Keratinocyte (primary cell): ENCODE data around the gene GDPD1. TPM values are rescaled to one million over a fixed set of nuclear protein-coding genes. Genes with fewer than 3 reads are reported as not detected.
"Not testable (repeated sequence)": the region's sequence is repeated elsewhere in the genome, so short reads cannot be mapped to it uniquely, and the experiment has no call there.

Source experiments
- DNase-seq: peaks from one replicate; pipeline ENCODE4 v3.0.0-alpha.2; 2011; ENCODE audit warnings: low read depth, missing footprints, low spot score
- FAIRE-seq: peaks from 2 replicates; lab custom pipeline; 2011; peaks lifted over from hg19 to GRCh38; lab: Jason Lieb, UNC
- H2AFZ ChIP-seq: 2 replicates; pipeline ENCODE4 v1.6.0; 2012; ENCODE audit warnings: low read length, control low read depth, inconsistent platforms; ENCODE audit not compliant: control insufficient read depth
- H3K27ac ChIP-seq: 2 replicates; pipeline ENCODE4 v1.5.1; 2011; ENCODE audit warnings: low read length; ENCODE audit not compliant: control insufficient read depth, insufficient read depth
- H3K27me3 ChIP-seq: 3 replicates; pipeline ENCODE4 v1.6.0; 2011; ENCODE audit warnings: low read length; ENCODE audit not compliant: control insufficient read depth, insufficient read depth; ENCODE audit errors: extremely low read depth
- H3K36me3 ChIP-seq, 2 experiments: 2 replicates in 1 of 2; 3 replicates in 1 of 2; pipeline ENCODE4 v1.5.1; 2011; ENCODE audit warnings: low read length in 2 of 2, mild to moderate bottlenecking in 1 of 2; ENCODE audit not compliant: control insufficient read depth in 2 of 2, insufficient read depth in 2 of 2; ENCODE audit errors: extremely low read depth in 1 of 2
- H3K4me1 ChIP-seq: 3 replicates; pipeline ENCODE4 v1.5.1; 2011; ENCODE audit warnings: low read length; ENCODE audit not compliant: control insufficient read depth, insufficient read depth; ENCODE audit errors: extremely low read depth
- H3K4me2 ChIP-seq: 3 replicates; pipeline ENCODE4 v1.6.0; 2011; ENCODE audit warnings: low read depth, low read length; ENCODE audit not compliant: control insufficient read depth, insufficient read depth; ENCODE audit errors: extremely low read depth
- H3K4me3 ChIP-seq, 3 experiments: fragments of 200-600 bp in 1 of 3; sonication (generic) in 1 of 3; 2 replicates in 2 of 3; 3 replicates in 1 of 3; pipeline ENCODE4 v1.5.1; 2011 to 2016; ENCODE audit warnings: low read length in 3 of 3, mild to moderate bottlenecking in 3 of 3, control low read depth in 2 of 3, inconsistent platforms in 1 of 3, low read depth in 1 of 3, mixed read lengths in 1 of 3, mixed run types in 1 of 3, moderate library complexity in 1 of 3; ENCODE audit not compliant: control insufficient read depth in 2 of 3, insufficient read depth in 2 of 3; ENCODE audit errors: extremely low read depth in 1 of 3
- H3K79me2 ChIP-seq: 2 replicates; pipeline ENCODE4 v1.6.0; 2012; ENCODE audit warnings: low read length; ENCODE audit not compliant: control insufficient read depth, insufficient read depth
- H3K9ac ChIP-seq: 3 replicates; pipeline ENCODE4 v1.6.0; 2011; ENCODE audit warnings: low read length; ENCODE audit not compliant: control insufficient read depth, insufficient read depth; ENCODE audit errors: extremely low read depth
- H3K9me1 ChIP-seq: 3 replicates; pipeline ENCODE4 v1.6.0; 2011; ENCODE audit warnings: low read length; ENCODE audit not compliant: control insufficient read depth, insufficient read depth; ENCODE audit errors: extremely low read depth
- H3K9me3 ChIP-seq: 2 replicates; pipeline ENCODE4 v1.5.1; 2012; ENCODE audit warnings: low read depth, low read length; ENCODE audit not compliant: control insufficient read depth
- H4K20me1 ChIP-seq: 3 replicates; pipeline ENCODE4 v1.6.0; 2011; ENCODE audit warnings: low read length; ENCODE audit not compliant: control insufficient read depth, insufficient read depth; ENCODE audit errors: extremely low read depth
- EZH2 ChIP-seq: IDR thresholded peaks from one replicate; pipeline ENCODE4 v1.6.1; 2012; ENCODE audit warnings: inconsistent platforms, mild to moderate bottlenecking, low read length, moderate library complexity
- dilution Hi-C: fragments of 300-500 bp; cut with MboI; formaldehyde crosslinking; loops from one replicate; pipeline ENCODE4 v1.7.0; 2020; ENCODE audit warnings: low sequenced_read_pairs; ENCODE audit not compliant: extremely low pct_ligation_motif_present
- polyA plus RNA-seq, 5 experiments: library from polyadenylated mRNA; depleted of rRNA in 3 of 5; stranded (reverse) in 3 of 5; stranded (forward) in 1 of 5; unstranded in 1 of 5; fragments of >200 nt; gene quantifications; 1 replicate in 1 of 5; 2 replicates in 3 of 5; 3 replicates in 1 of 5; pipeline versions ENCODE4 v1.2.1 to v1.2.3, GENCODE V29; 2011 to 2012; ENCODE audit warnings: missing spikeins in 2 of 5, low read depth in 1 of 5, low replicate concordance in 1 of 5
- TF ChIP-seq, protein P1 (sequence below), 3 experiments: IDR thresholded peaks in 1 of 3; conservative IDR thresholded peaks in 1 of 3; optimal IDR thresholded peaks in 1 of 3; 2 replicates in 2 of 3; 3 replicates in 1 of 3; pipeline versions ENCODE3 to v1.5.1; 2011; ENCODE audit warnings: low read length in 3 of 3, mild to moderate bottlenecking in 3 of 3, moderate library complexity in 2 of 3, control low read depth in 1 of 3, inconsistent platforms in 1 of 3; ENCODE audit not compliant: insufficient read depth in 2 of 3; ENCODE audit errors: extremely low read depth in 1 of 3

The GDPD1 gene
- polyA plus RNA-seq, 1 donor (not counting 4 experiments of a cell fraction or from before 2014, with no cell fraction given), result 3.3 TPM

DNA sequence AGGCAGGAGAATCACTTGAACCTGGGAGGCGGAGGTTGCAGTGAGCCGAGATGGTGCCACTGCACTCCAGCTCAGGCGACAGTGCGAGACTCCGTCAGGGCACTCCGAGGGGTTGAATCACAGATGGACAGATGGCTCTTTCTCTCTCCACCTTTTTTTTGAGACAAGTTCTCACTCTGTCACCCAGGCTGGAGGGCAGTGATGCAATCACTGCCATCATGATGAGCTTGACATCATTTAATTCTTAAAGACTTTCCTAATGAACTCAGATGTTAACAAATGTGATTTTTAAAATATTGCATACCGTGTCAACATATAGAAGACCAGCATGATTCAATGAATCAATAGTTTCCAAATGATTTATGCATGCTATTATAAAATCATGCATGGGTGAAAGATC lies 3.5 kb downstream of the GDPD1 start:
- TF ChIP-seq, protein P1, sequence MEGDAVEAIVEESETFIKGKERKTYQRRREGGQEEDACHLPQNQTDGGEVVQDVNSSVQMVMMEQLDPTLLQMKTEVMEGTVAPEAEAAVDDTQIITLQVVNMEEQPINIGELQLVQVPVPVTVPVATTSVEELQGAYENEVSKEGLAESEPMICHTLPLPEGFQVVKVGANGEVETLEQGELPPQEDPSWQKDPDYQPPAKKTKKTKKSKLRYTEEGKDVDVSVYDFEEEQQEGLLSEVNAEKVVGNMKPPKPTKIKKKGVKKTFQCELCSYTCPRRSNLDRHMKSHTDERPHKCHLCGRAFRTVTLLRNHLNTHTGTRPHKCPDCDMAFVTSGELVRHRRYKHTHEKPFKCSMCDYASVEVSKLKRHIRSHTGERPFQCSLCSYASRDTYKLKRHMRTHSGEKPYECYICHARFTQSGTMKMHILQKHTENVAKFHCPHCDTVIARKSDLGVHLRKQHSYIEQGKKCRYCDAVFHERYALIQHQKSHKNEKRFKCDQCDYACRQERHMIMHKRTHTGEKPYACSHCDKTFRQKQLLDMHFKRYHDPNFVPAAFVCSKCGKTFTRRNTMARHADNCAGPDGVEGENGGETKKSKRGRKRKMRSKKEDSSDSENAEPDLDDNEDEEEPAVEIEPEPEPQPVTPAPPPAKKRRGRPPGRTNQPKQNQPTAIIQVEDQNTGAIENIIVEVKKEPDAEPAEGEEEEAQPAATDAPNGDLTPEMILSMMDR (optimal IDR thresholded peaks at IDR 0.05 in 1 of 3, IDR thresholded peaks at IDR 0.05 in 1 of 3, conservative IDR thresholded peaks at IDR 0.05 in 1 of 3; ENCODE audit: extremely low read depth in 1 of 3, insufficient read depth in 2 of 3, low read length in 3 of 3), result no peak
- no peak for TF ChIP-seq EZH2

GRCh38 chr17:59228588-59228987 lies 8.3 kb downstream of the GDPD1 start:
- FAIRE-seq, H4K20me1 ChIP-seq, H3K4me3 ChIP-seq, H3K9me1 ChIP-seq, H3K36me3 ChIP-seq, dilution Hi-C loops, H3K9me3 ChIP-seq, H3K79me2 ChIP-seq, H2AFZ ChIP-seq, DNase-seq, H3K4me2 ChIP-seq, H3K27ac ChIP-seq, H3K4me1 ChIP-seq, H3K9ac ChIP-seq, H3K27me3 ChIP-seq: not testable (repeated sequence)

More for the DNA sequence above, 3.5 kb downstream of the GDPD1 start:
- Histone ChIP-seq H3K27ac (no peak overlapping the region), H2AFZ (no peak overlapping the region), H4K20me1 (no peaks in the 10 kb centered on the region), H3K36me3 (no peaks in the 10 kb centered on the region), H3K9me3 (no peaks in the 10 kb centered on the region), H3K4me2 (no peak overlapping the region), H3K27me3 (no peaks in the 10 kb centered on the region), H3K4me1 (peaks cover 6% of the 10 kb centered on the region), H3K4me3 (no peak overlapping the region), H3K9me1 (no peaks in the 10 kb centered on the region), H3K9ac (no peak overlapping the region), H3K79me2 (no peaks in the 10 kb centered on the region)
- FAIRE-seq, result no peak
- dilution Hi-C loops, result no loop called here
- DNase-seq, result no peak

- Histone ChIP-seq H3K36me3 (no peaks in the 10 kb centered on the region), H3K27me3 (no peaks in the 10 kb centered on the region), H3K4me2 (no peak overlapping the region), H3K4me3 (no peak overlapping the region), H3K79me2 (no peaks in the 10 kb centered on the region), H3K27ac (no peak overlapping the region), H2AFZ (no peak overlapping the region), H3K9me1 (no peaks in the 10 kb centered on the region), H3K4me1 (no peaks in the 10 kb centered on the region), H3K9ac (no peak overlapping the region), H3K9me3 (no peaks in the 10 kb centered on the region), H4K20me1 (no peaks in the 10 kb centered on the region)
- dilution Hi-C loops, result no loop called here
- FAIRE-seq, result no peak
- DNase-seq, result no peak
- TF ChIP-seq, protein P1 (optimal IDR thresholded peaks at IDR 0.05 in 1 of 3, IDR thresholded peaks at IDR 0.05 in 1 of 3, conservative IDR thresholded peaks at IDR 0.05 in 1 of 3; ENCODE audit: extremely low read depth in 1 of 3, insufficient read depth in 2 of 3, low read length in 3 of 3), result no peak
- no peak for TF ChIP-seq EZH2
Observed at GRCh38 chr17:59230764-59231163, 10.5 kb downstream of the GDPD1 start.
